H1 (cell line): ENCODE results near the gene ODC1. TPM values are rescaled to one million over a fixed set of nuclear protein-coding genes. Genes with fewer than 3 reads are reported as not detected.

Experiments used
- CTCF ChIA-PET: fragments of 300-600 bp; sonication (Branson Sonifier 250); formaldehyde crosslinking; loops from one replicate; lab custom pipeline; 2021; ENCODE audit not compliant: partially characterized antibody; lab: Charles Lee
- POLR2A ChIA-PET: fragments of 300-600 bp; sonication (Branson Sonifier 250); formaldehyde crosslinking; loops from one replicate; lab custom pipeline; 2021; ENCODE audit warnings: inconsistent platforms; ENCODE audit not compliant: partially characterized antibody; lab: Charles Lee
- DNase-seq, 2 experiments: peaks; one replicate each; pipeline versions ENCODE4 v3.0.0 to v3.0.0-alpha.2; 2010 to 2022; ENCODE audit warnings: low spot score in 2 of 2, low read depth in 1 of 2, mixed read lengths in 1 of 2
- FAIRE-seq: peaks from 2 replicates; lab custom pipeline; 2011; peaks lifted over from hg19 to GRCh38; lab: Jason Lieb, UNC
- H2AFZ ChIP-seq: 2 replicates; pipeline ENCODE4 v1.8.1; 2012; ENCODE audit warnings: low read length, inconsistent platforms
- H2AK5ac ChIP-seq: 2 replicates; pipeline ENCODE4 v1.6.1; 2013; ENCODE audit warnings: low read depth, low read length
- H2BK120ac ChIP-seq: replicated peaks from 2 replicates; pipeline ENCODE3; 2013; ENCODE audit warnings: low read depth, low read length, inconsistent platforms
- H2BK12ac ChIP-seq: 2 replicates; pipeline ENCODE4 v1.6.1; 2013; ENCODE audit warnings: low read depth, low read length
- H2BK15ac ChIP-seq: 2 replicates; pipeline ENCODE4 v1.6.1; 2013; ENCODE audit warnings: low read length
- H2BK20ac ChIP-seq: 2 replicates; pipeline ENCODE4 v1.6.1; 2013; ENCODE audit warnings: low read length
- H2BK5ac ChIP-seq: 2 replicates; pipeline ENCODE4 v1.6.1; 2013; ENCODE audit warnings: low read depth, low read length
- H3K14ac ChIP-seq: 2 replicates; pipeline ENCODE4 v1.6.1; 2013; ENCODE audit warnings: inconsistent platforms; ENCODE audit not compliant: insufficient read length
- H3K18ac ChIP-seq: 2 replicates; pipeline ENCODE4 v1.6.1; 2013; ENCODE audit warnings: low read length; ENCODE audit errors: extremely low read depth
- H3K23ac ChIP-seq: 2 replicates; pipeline ENCODE4 v1.6.1; 2013; ENCODE audit warnings: inconsistent platforms; ENCODE audit not compliant: insufficient read length
- H3K23me2 ChIP-seq: 2 replicates; pipeline ENCODE4 v1.6.1; 2013; ENCODE audit warnings: low read depth, low read length
- H3K27ac ChIP-seq: 2 replicates; pipeline ENCODE4 v1.6.1; 2011; ENCODE audit warnings: low read depth, low read length, inconsistent platforms
- H3K27me3 ChIP-seq, 4 experiments: replicated peaks in 1 of 4; 1 replicate in 1 of 4; 2 replicates in 3 of 4; pipeline versions ENCODE4 v1.6.1 to v1.8.1; 2011 to 2013; ENCODE audit warnings: low read length in 3 of 4, mild to moderate bottlenecking in 3 of 4, inconsistent platforms in 2 of 4, mixed read lengths in 2 of 4, moderate library complexity in 1 of 4; ENCODE audit not compliant: control insufficient read depth in 3 of 4, insufficient read depth in 3 of 4; ENCODE audit errors: extremely low read depth in 1 of 4
- H3K36me3 ChIP-seq, 4 experiments: 2 replicates each; pipeline versions ENCODE4 v1.6.1 to v1.8.1; 2011 to 2013; ENCODE audit warnings: mild to moderate bottlenecking in 4 of 4, low read length in 3 of 4, moderate library complexity in 2 of 4, control low read depth in 1 of 4, inconsistent platforms in 1 of 4; ENCODE audit not compliant: insufficient read depth in 4 of 4, control insufficient read depth in 2 of 4
- H3K4ac ChIP-seq: replicated peaks from 2 replicates; pipeline ENCODE3; 2013; ENCODE audit warnings: low read length, low read depth, mixed read lengths, inconsistent platforms; ENCODE audit not compliant: insufficient read length
- H3K4me1 ChIP-seq, 4 experiments: replicated peaks in 1 of 4; 1 replicate in 1 of 4; 2 replicates in 3 of 4; pipeline versions ENCODE4 v1.6.1 to v1.8.1; 2011 to 2013; ENCODE audit warnings: low read length in 3 of 4, inconsistent platforms in 2 of 4, mixed read lengths in 1 of 4; ENCODE audit not compliant: insufficient read depth in 4 of 4, control insufficient read depth in 3 of 4
- H3K4me2 ChIP-seq, 2 experiments: 2 replicates each; pipeline versions ENCODE4 v1.6.1 to v1.8.1; 2011 to 2013; ENCODE audit warnings: low read depth in 2 of 2, low read length in 2 of 2, control low read depth in 1 of 2, inconsistent platforms in 1 of 2, mild to moderate bottlenecking in 1 of 2; ENCODE audit not compliant: insufficient read depth in 1 of 2
- H3K4me3 ChIP-seq, 4 experiments: fragments of 200-600, 300-600 bp in 1 of 4; sonication (generic), shearing (Covaris generic), sonication (Bioruptor Twin) in 1 of 4; 2 replicates each; pipeline versions ENCODE4 v1.5.1 to v1.8.1; 2011 to 2016; ENCODE audit warnings: low read length in 4 of 4, low read depth in 3 of 4, control low read depth in 2 of 4, inconsistent platforms in 2 of 4, mild to moderate bottlenecking in 2 of 4, mixed read lengths in 1 of 4, moderate library complexity in 1 of 4; ENCODE audit not compliant: insufficient read depth in 2 of 4; ENCODE audit errors: extremely low read depth in 1 of 4
- H3K56ac ChIP-seq: replicated peaks from 2 replicates; pipeline ENCODE3; 2013; ENCODE audit warnings: low read depth, mild to moderate bottlenecking, mixed read lengths, low read length, inconsistent platforms; ENCODE audit not compliant: insufficient read length
- H3K79me1 ChIP-seq: 2 replicates; pipeline ENCODE4 v1.6.1; 2013; ENCODE audit warnings: low read depth, low read length, control low read depth
- H3K79me2 ChIP-seq, 2 experiments: 2 replicates each; pipeline versions ENCODE4 v1.6.1 to v1.8.1; 2012 to 2013; ENCODE audit warnings: low read length in 2 of 2, mild to moderate bottlenecking in 2 of 2, inconsistent platforms in 1 of 2; ENCODE audit not compliant: insufficient read depth in 2 of 2, control insufficient read depth in 1 of 2
- H3K9ac ChIP-seq, 4 experiments: replicated peaks in 1 of 4; 1 replicate in 1 of 4; 2 replicates in 3 of 4; pipeline versions ENCODE4 v1.6.1 to v1.8.1; 2011 to 2013; ENCODE audit warnings: low read depth in 3 of 4, low read length in 3 of 4, control low read depth in 2 of 4, mild to moderate bottlenecking in 2 of 4, moderate library complexity in 2 of 4, inconsistent platforms in 1 of 4; ENCODE audit errors: extremely low read depth in 1 of 4
- H3K9me3 ChIP-seq, 2 experiments: 2 replicates each; pipeline versions ENCODE4 v1.6.1 to v1.8.1; 2012 to 2013; ENCODE audit warnings: mild to moderate bottlenecking in 2 of 2, moderate library complexity in 2 of 2, control low read depth in 1 of 2, inconsistent platforms in 1 of 2, low read depth in 1 of 2, low read length in 1 of 2, mixed read lengths in 1 of 2; ENCODE audit not compliant: insufficient read depth in 2 of 2
- H4K20me1 ChIP-seq, 2 experiments: replicated peaks in 1 of 2; 2 replicates each; pipeline versions ENCODE3 to v1.8.1; 2011 to 2013; ENCODE audit warnings: inconsistent platforms in 2 of 2, low read length in 2 of 2, mild to moderate bottlenecking in 1 of 2; ENCODE audit not compliant: insufficient read depth in 2 of 2, control insufficient read depth in 1 of 2
- H4K5ac ChIP-seq: 2 replicates; pipeline ENCODE4 v1.6.1; 2013; ENCODE audit warnings: low read length, low read depth, mixed read lengths, inconsistent platforms; ENCODE audit not compliant: insufficient read length
- H4K8ac ChIP-seq: 2 replicates; pipeline ENCODE4 v1.8.0; 2013; ENCODE audit warnings: mild to moderate bottlenecking, moderate library complexity, low read length, inconsistent platforms; ENCODE audit not compliant: insufficient read depth; ENCODE audit errors: extremely low read depth
- H4K91ac ChIP-seq: replicated peaks from 2 replicates; pipeline ENCODE3; 2013; ENCODE audit warnings: low read length, mixed read lengths, inconsistent platforms; ENCODE audit not compliant: insufficient read length
- KDM1A ChIP-seq: fragments of 200-600, 300-600 bp; sonication (generic); IDR thresholded peaks from 2 replicates; pipeline ENCODE4 v1.7.1; 2016; ENCODE audit warnings: mild to moderate bottlenecking, low read length, borderline replicate concordance
- POU5F1 ChIP-seq: IDR thresholded peaks from 2 replicates; pipeline ENCODE4 v1.6.1; 2011; ENCODE audit warnings: low read depth, mild to moderate bottlenecking, low read length, moderate library complexity
- WGBS, 2 experiments: shearing (Covaris generic) in 1 of 2; methylation state at CpG; one replicate each; pipeline versions ENCODE4 v1.1.6 to v1.1.7; 2013 to 2015; ENCODE audit warnings: low lambda C conversion rate in 2 of 2, mixed read lengths in 2 of 2, inconsistent platforms in 1 of 2, low coverage in 1 of 2, missing lambda C conversion rate in 1 of 2; ENCODE audit not compliant: insufficient replicate concordance in 2 of 2, insufficient coverage in 1 of 2, insufficient read length in 1 of 2; ENCODE audit errors: extremely low coverage in 1 of 2, missing lambda C conversion rate in 1 of 2; 5-methylcytosine and 5-hydroxymethylcytosine counted together
- polyA plus RNA-seq, 7 experiments: library from polyadenylated mRNA; depleted of rRNA in 3 of 7; stranded (reverse) in 5 of 7; unstranded in 2 of 7; fragments of >200 nt in 5 of 7; fragments of 200-250 nt in 2 of 7; gene quantifications; 1 replicate in 5 of 7; 2 replicates in 1 of 7; 4 replicates in 1 of 7; pipeline versions ENCODE4 v1.2.1 to v1.2.3, GENCODE V29; 2011 to 2013; ENCODE audit warnings: missing spikeins in 2 of 7, mixed read lengths in 2 of 7
- total RNA-seq: library from RNA; stranded (reverse); fragmentation: NEBNext Ultra II Directional; extraction: Animal tissue kit (Norgen Biotek cat#: 25700); gene quantifications from 2 replicates; pipeline ENCODE4 v1.2.1, GENCODE V29; 2021

Gene ODC1
- total and polyA plus RNA-seq, 2 of the 8 experiments (the other 6 are each of a cell fraction or from before 2014, with no cell fraction given) = 57.2 to 76.7 TPM

GRCh38 chr2:10400002-10400401 is 48.1 kb downstream of the ODC1 start:
- no peaks in the 10 kb centered on the region for H4K20me1 ChIP-seq
- POLR2A ChIA-PET = no interaction called here
- no peak overlapping the region for H3K9ac ChIP-seq
- no peak overlapping the region for H3K14ac ChIP-seq
- H3K79me2 ChIP-seq = no peaks in the 10 kb centered on the region
- H3K27me3 ChIP-seq = no peaks in the 10 kb centered on the region
- no peaks in the 10 kb centered on the region; the same call in none of the 2 replicates for H3K79me1 ChIP-seq
- H4K5ac ChIP-seq = no peak overlapping the region
- CTCF ChIA-PET = interaction anchor here (1.2 kb wide), 1 partner anchor 9 kb away, joined by 3 read pairs; no protein-coding TSS in a partner anchor
- H3K56ac ChIP-seq = no peak overlapping the region
- H3K4ac ChIP-seq = no peak overlapping the region
- H2BK120ac ChIP-seq = no peak overlapping the region
- no peak overlapping the region for H4K8ac ChIP-seq
- FAIRE-seq (no peak), DNase-seq (no peak)
- H3K4me2 ChIP-seq = no peak overlapping the region
- H3K18ac ChIP-seq = no peak overlapping the region
- H3K23me2 ChIP-seq = peaks cover 4% of the 10 kb centered on the region; the same call in 1 of the 2 replicates
- H3K23ac ChIP-seq = no peak overlapping the region
- no peak overlapping the region for H2AFZ ChIP-seq
- H2BK20ac ChIP-seq = no peak overlapping the region
- H3K4me3 ChIP-seq = no peak overlapping the region
- H3K9me3 ChIP-seq = no peaks in the 10 kb centered on the region
- H3K4me1 ChIP-seq = peaks cover 0 to 4% (median 0%) of the 10 kb centered on the region in 4 experiments; a peak in 1 of 7 replicates
- no peak overlapping the region for H2BK15ac ChIP-seq
- 91% methylated on average over 14 of the region's 14 CpGs; no CpG with 5 or more reads in 1 of the 2 experiments for WGBS, 2 experiments
- no peak for TF ChIP-seq POU5F1
- TF ChIP-seq KDM1A = no peak
- no peak overlapping the region for H2BK12ac ChIP-seq
- no peak overlapping the region for H2AK5ac ChIP-seq
- no peak overlapping the region for H4K91ac ChIP-seq
- no peak overlapping the region for H2BK5ac ChIP-seq
- no peaks in the 10 kb centered on the region for H3K36me3 ChIP-seq
- no peak overlapping the region for H3K27ac ChIP-seq
